ENCODE results near the gene CBLN1. TPM values are rescaled to one million over a fixed set of nuclear protein-coding genes. Genes with fewer than 3 reads are reported as not detected.

The CBLN1 gene
- total and polyA plus RNA-seq, 9 of the 15 experiments (the other 6 are each of a cell fraction or from before 2014, with no cell fraction given) = not detected

DNA sequence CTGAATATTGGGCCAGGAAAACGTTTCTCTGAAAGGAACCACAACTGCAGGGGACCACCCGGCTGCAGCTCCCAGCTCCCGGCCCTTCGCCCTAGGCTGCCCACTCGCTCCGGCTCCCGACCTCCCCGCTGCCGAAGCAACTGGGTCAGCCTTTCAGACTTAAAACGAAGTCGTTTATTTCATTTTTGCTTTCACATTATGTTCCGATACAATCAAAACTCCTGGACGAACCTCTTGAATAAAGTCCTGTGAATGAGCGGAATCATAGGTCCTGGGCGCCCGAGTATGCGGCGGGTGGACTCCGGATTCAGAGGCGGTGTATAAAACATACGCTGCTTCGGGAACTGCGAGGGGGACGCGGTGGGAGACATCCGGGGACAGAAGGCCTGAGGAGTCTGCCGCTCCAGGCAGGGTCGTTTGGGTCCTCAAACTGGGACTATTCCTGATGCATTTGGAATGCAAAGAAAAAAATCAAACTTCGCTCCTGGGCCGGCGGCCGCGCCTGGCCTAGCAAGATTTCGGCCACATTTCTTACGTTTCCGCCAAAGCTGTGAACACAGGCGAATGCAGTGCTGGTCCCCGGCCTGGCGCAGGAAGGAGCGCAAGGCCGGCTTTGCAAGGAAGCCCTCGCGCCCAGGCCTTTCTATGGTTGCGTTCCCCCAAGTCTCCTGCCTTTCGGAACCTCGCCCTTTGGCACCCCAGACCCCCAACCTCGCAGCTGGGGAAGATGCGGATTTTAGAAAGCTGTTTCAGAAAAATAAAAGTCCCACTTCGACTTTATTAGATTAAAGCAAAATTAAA, 3.7 kb downstream of the CBLN1 start:
- H3K9me3 ChIP-seq (replicated peaks; ENCODE audit: control insufficient read depth, insufficient read depth, low read depth, low read length) = no peaks in the 10 kb centered on the region
- H3K4me1 ChIP-seq (replicated peaks in 1 of 2; ENCODE audit: control insufficient read depth in 2 of 2, insufficient read depth in 2 of 2, low read length in 2 of 2) = peaks cover 0 to 14% of the 10 kb centered on the region in 2 experiments; a peak in 3 of 5 replicates
- intact Hi-C loops (cut with micrococcal nuclease) = no loop called here
- no TSS peak for BruUV-seq (replicated peaks)
- no peak overlapping the region for H3K4me3 ChIP-seq
- no peak overlapping the region for H3K4me2 ChIP-seq (ENCODE audit: insufficient read depth, low read length)
- no peaks in the 10 kb centered on the region for H3K9me1 ChIP-seq (ENCODE audit: control insufficient read depth, insufficient read depth, low read length)
- peaks cover 24 to 70% of the 10 kb centered on the region in 2 experiments for H3K27me3 ChIP-seq (ENCODE audit: control insufficient read depth in 2 of 2, insufficient read depth in 2 of 2, low read length in 2 of 2)
- no peak overlapping the region for H3K27ac ChIP-seq (ENCODE audit: extremely low read depth, low read depth, low read length)
- H4K20me1 ChIP-seq (replicated peaks; ENCODE audit: control insufficient read depth, insufficient read depth, low read length) = no peaks in the 10 kb centered on the region
- FAIRE-seq (no peak), DNase-seq (ENCODE audit: extremely low read depth in 1 of 4, low spot score in 3 of 4) (no peak), ATAC-seq (no peak)
- H3K36me3 ChIP-seq (ENCODE audit: control insufficient read depth, insufficient read depth, low read length) = no peaks in the 10 kb centered on the region
- no peak overlapping the region for H2AFZ ChIP-seq (ENCODE audit: low read depth, low read length)
- WGBS (ENCODE audit: insufficient coverage, low coverage, missing lambda C conversion rate) = 6% methylated on average over 47 of the region's 49 CpGs
- POLR2A ChIA-PET = interaction anchor here (0.7 kb wide), 1 partner anchor 465 kb away, joined by 3 read pairs; no protein-coding TSS in a partner anchor
- no peak overlapping the region; a peak in 1 of 4 replicates for H3K9ac ChIP-seq (ENCODE audit: insufficient read depth in 1 of 2, low read depth in 2 of 2, low read length in 2 of 2)
- TF ChIP-seq, protein P1, sequence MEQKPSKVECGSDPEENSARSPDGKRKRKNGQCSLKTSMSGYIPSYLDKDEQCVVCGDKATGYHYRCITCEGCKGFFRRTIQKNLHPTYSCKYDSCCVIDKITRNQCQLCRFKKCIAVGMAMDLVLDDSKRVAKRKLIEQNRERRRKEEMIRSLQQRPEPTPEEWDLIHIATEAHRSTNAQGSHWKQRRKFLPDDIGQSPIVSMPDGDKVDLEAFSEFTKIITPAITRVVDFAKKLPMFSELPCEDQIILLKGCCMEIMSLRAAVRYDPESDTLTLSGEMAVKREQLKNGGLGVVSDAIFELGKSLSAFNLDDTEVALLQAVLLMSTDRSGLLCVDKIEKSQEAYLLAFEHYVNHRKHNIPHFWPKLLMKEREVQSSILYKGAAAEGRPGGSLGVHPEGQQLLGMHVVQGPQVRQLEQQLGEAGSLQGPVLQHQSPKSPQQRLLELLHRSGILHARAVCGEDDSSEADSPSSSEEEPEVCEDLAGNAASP (IDR thresholded peaks at IDR 0.05) = no peak
- no peak for TF ChIP-seq POU5F1 (IDR thresholded peaks at IDR 0.05; ENCODE audit: borderline replicate concordance, low read depth, low read length, partially characterized antibody)
- TF ChIP-seq, protein P2, sequence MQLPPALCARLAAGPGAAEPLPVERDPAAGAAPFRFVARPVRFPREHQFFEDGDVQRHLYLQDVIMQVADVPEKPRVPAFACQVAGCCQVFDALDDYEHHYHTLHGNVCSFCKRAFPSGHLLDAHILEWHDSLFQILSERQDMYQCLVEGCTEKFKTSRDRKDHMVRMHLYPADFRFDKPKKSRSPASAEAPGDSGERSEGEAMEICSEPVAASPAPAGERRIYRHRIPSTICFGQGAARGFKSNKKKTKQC (CRISPR knock-in tag; IDR thresholded peaks at IDR 0.05) = no peak
- no peak for TF ChIP-seq ZNF696 (CRISPR knock-in tag; conservative IDR thresholded peaks at IDR 0.05)
- no peak for TF ChIP-seq NFRKB (IDR thresholded peaks at IDR 0.05; ENCODE audit: low read depth)
- no peak for TF ChIP-seq ZNF717 (CRISPR knock-in tag; IDR thresholded peaks at IDR 0.05)
- TF ChIP-seq GTF3C2 (IDR thresholded peaks at IDR 0.05; ENCODE audit: borderline replicate concordance, extremely low read depth, insufficient read length) = no peak
- TF ChIP-seq, protein P3, sequence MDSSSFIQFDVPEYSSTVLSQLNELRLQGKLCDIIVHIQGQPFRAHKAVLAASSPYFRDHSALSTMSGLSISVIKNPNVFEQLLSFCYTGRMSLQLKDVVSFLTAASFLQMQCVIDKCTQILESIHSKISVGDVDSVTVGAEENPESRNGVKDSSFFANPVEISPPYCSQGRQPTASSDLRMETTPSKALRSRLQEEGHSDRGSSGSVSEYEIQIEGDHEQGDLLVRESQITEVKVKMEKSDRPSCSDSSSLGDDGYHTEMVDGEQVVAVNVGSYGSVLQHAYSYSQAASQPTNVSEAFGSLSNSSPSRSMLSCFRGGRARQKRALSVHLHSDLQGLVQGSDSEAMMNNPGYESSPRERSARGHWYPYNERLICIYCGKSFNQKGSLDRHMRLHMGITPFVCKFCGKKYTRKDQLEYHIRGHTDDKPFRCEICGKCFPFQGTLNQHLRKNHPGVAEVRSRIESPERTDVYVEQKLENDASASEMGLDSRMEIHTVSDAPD (CRISPR knock-in tag; IDR thresholded peaks at IDR 0.05) = no peak
- no peak for TF ChIP-seq NEUROD1 (IDR thresholded peaks at IDR 0.05; ENCODE audit: borderline replicate concordance, low read depth, low read length, partially characterized antibody)
- no peak for TF ChIP-seq PKNOX1 (IDR thresholded peaks at IDR 0.05)
- TF ChIP-seq ZNF124 (CRISPR knock-in tag; IDR thresholded peaks at IDR 0.05) = no peak
- TF ChIP-seq XRCC5 (IDR thresholded peaks at IDR 0.05; ENCODE audit: low read depth, low read length) = no peak
- TF ChIP-seq HCFC1 (IDR thresholded peaks at IDR 0.05; ENCODE audit: low read depth, low read length) = no peak
- TF ChIP-seq NR3C1 (CRISPR knock-in tag; IDR thresholded peaks at IDR 0.05) = no peak
- in situ Hi-C loops (cut with MboI) = no loop called here
- CTCF ChIA-PET (ENCODE audit: low intra/inter-chr PET ratio) = no interaction called here
- no peaks in the 10 kb centered on the region for H3K79me2 ChIP-seq (ENCODE audit: control insufficient read depth, insufficient read depth, low read length)
